Gastroesophageal sphincter (tissue), 4 donors: Measurements from ENCODE around the gene ATF7IP. TPM values are rescaled to one million over a fixed set of nuclear protein-coding genes. Genes with fewer than 3 reads are reported as not detected.
A peak's percentile ranks its signal among the peaks of the same experiment; 100 is the strongest.

Experiments
- ATAC-seq: fragments of 150-250 bp; one replicate; pipeline ENCODE4 v1.9.1; 2016; ENCODE audit warnings: mild to moderate bottlenecking, moderate library complexity
- H3K27ac ChIP-seq, 4 donors: fragments of 200-600 bp; sonication (generic) in 3 of 4; 1 replicate in 3 of 4; 2 replicates in 1 of 4; pipeline ENCODE4 v1.5.1; 2016 to 2019
- H3K27me3 ChIP-seq: fragments of 200-600 bp; sonication (generic); one replicate; pipeline ENCODE4 v1.5.1; 2019
- H3K36me3 ChIP-seq, 2 donors: fragments of 200-600 bp; sonication (generic); one replicate each; pipeline ENCODE4 v1.5.1; 2019; ENCODE audit warnings: control low read depth in 1 of 2
- H3K4me1 ChIP-seq, 3 donors: fragments of 200-600 bp; sonication (generic); 1 replicate in 2 of 3; 2 replicates in 1 of 3; pipeline ENCODE4 v1.5.1; 2016 to 2019; ENCODE audit warnings: control low read depth in 2 of 3
- H3K4me3 ChIP-seq, 2 donors: fragments of 200-600 bp; sonication (generic); one replicate each; pipeline ENCODE4 v1.5.1; 2019; ENCODE audit warnings: mild to moderate bottlenecking in 1 of 2, moderate library complexity in 1 of 2
- H3K9me3 ChIP-seq, 3 donors: fragments of 200-600 bp; sonication (generic); one replicate each; pipeline ENCODE4 v1.5.1; 2017 to 2019; ENCODE audit warnings: control low read depth in 2 of 3
- EP300 ChIP-seq: sonication (generic); formaldehyde crosslinking; IDR thresholded peaks from one replicate; pipeline ENCODE4 v1.6.1; 2017; ENCODE audit warnings: antibody characterized with exemption, mild to moderate bottlenecking
- POLR2A ChIP-seq, 2 donors: fragments of 450-650 bp; IDR thresholded peaks; one replicate each; pipeline ENCODE4 v1.6.1; 2017; ENCODE audit warnings: antibody characterized with exemption in 2 of 2, mild to moderate bottlenecking in 2 of 2, moderate library complexity in 1 of 2
- POLR2AphosphoS5 ChIP-seq: sonication (generic); formaldehyde crosslinking; IDR thresholded peaks from one replicate; pipeline ENCODE4 v1.6.1; 2017; ENCODE audit warnings: antibody characterized with exemption
- WGBS, 2 donors: methylation state at CpG; one replicate each; pipeline ENCODE4 v1.1.5; 2018; ENCODE audit warnings: low coverage in 1 of 2; 5-methylcytosine and 5-hydroxymethylcytosine counted together
- total RNA-seq, 4 donors: library from RNA; depleted of rRNA; stranded (reverse); fragments of >200 nt; gene quantifications; one replicate each; pipeline ENCODE4 v1.1.0, GENCODE V29; 2016
- TF ChIP-seq, protein P1 (sequence below), 4 experiments: fragments of 200-600 bp in 2 of 4; fragments of 450-650 bp in 2 of 4; sonication (generic) in 1 of 4; IDR thresholded peaks; one replicate each; pipeline ENCODE4 v1.5.1; 2017 to 2019; ENCODE audit warnings: antibody characterized with exemption in 4 of 4, mild to moderate bottlenecking in 2 of 4, moderate library complexity in 2 of 4

Gene ATF7IP
- total RNA-seq, 4 donors from 2014 or later = 32.0 to 71.8 (median 32.7) TPM

DNA sequence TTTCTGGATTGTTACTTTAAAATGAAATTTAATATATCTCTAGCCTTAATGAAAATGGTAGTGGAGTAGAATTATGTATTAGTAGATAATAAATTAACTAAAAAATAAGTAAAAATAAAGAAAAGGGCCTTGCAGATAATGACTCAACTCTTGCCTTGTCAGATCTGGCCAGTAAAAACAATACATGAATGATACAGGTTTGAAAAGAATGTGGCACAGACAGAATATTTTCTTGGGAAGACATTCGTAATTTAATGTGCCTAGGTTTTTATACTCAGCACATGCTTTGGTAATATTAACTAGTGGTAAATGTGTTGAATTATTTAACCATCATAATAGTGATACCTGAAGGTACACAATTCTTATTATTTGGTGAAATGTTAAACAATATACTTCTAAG lies 28.3 kb downstream of the ATF7IP start:
- Histone ChIP-seq H3K4me3 (no peak overlapping the region), H3K27ac (peak overlapping the region; percentile 55 to 71 (median 60)), H3K36me3 (no peaks in the 10 kb centered on the region), H3K9me3 (peaks cover 0 to 2% (median 0%) of the 10 kb centered on the region in 3 donors), H3K27me3 (no peaks in the 10 kb centered on the region), H3K4me1 (peaks cover 0 to 63% (median 13%) of the 10 kb centered on the region in 3 donors)
- TF ChIP-seq POLR2A (IDR thresholded peaks at IDR 0.05) = no peak
- TF ChIP-seq, protein P1, sequence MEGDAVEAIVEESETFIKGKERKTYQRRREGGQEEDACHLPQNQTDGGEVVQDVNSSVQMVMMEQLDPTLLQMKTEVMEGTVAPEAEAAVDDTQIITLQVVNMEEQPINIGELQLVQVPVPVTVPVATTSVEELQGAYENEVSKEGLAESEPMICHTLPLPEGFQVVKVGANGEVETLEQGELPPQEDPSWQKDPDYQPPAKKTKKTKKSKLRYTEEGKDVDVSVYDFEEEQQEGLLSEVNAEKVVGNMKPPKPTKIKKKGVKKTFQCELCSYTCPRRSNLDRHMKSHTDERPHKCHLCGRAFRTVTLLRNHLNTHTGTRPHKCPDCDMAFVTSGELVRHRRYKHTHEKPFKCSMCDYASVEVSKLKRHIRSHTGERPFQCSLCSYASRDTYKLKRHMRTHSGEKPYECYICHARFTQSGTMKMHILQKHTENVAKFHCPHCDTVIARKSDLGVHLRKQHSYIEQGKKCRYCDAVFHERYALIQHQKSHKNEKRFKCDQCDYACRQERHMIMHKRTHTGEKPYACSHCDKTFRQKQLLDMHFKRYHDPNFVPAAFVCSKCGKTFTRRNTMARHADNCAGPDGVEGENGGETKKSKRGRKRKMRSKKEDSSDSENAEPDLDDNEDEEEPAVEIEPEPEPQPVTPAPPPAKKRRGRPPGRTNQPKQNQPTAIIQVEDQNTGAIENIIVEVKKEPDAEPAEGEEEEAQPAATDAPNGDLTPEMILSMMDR (IDR thresholded peaks at IDR 0.05) = no peak
- TF ChIP-seq EP300 = no peak
- TF ChIP-seq POLR2AphosphoS5 = no peak
- WGBS, 2 donors = 5 to 23% methylated on average over 1 of the region's 1 CpG
- ATAC-seq = no peak

DNA sequence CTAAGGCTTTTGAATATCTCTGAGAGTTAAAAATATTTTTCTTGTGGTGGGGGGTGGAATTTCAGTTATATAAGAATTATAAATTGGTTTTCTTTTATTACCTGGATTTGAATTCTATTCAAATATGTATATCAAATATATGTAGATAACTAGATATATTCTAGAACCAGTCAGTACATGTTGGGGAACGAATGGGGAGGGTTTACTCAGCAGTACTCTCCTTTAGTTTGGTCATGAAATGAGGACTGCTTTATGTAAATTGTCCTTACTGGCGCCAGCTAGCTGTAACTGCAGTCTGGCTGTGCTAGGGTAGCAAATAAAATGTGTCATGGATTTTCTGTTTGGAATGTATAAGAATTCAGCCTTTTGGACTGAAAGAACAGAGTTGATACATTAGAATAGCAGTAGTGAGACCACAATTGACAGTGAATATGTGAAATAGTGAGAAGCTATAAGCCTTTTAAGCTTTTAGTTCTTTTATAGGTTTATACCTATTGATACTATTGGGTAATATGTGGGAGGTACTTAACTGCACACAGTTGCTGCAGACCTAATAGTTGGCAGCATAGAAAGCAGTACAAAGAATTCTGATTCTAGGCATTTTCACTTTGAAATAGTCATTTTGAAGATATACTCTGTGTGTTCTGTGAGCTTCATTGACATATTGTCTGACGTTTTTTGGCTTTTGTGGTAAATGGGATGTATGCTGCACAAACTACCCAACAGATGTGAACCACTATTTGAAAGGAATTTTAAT lies 29.0 kb downstream of the ATF7IP start:
- Histone ChIP-seq H3K4me3 (peak overlapping the region in 1 of 2 donors; percentile 36), H3K27me3 (no peaks in the 10 kb centered on the region), H3K4me1 (peaks cover 0 to 63% (median 13%) of the 10 kb centered on the region in 3 donors), H3K9me3 (peaks cover 0 to 9% (median 0%) of the 10 kb centered on the region in 3 donors), H3K27ac (peak overlapping the region; percentile 55 to 71 (median 60)), H3K36me3 (no peaks in the 10 kb centered on the region)
- 2 to 3% methylated on average over 3 of the region's 3 CpGs for WGBS, 2 donors
- TF ChIP-seq POLR2A (IDR thresholded peaks at IDR 0.05) (no peak), POLR2AphosphoS5 (peak; percentile 42), EP300 (no peak)
- TF ChIP-seq, protein P1 (IDR thresholded peaks at IDR 0.05) = peak in 2 of 4 experiments; percentile 32 to 42
- peak; percentile 79 for ATAC-seq

GRCh38 chr12:14395074-14395778 lies 29.7 kb downstream of the ATF7IP start:
- Histone ChIP-seq H3K36me3 (no peaks in the 10 kb centered on the region), H3K27ac (peak overlapping the region; percentile 55 to 71 (median 60)), H3K9me3 (peaks cover 0 to 14% (median 0%) of the 10 kb centered on the region in 3 donors), H3K27me3 (no peaks in the 10 kb centered on the region), H3K4me3 (peak overlapping the region in 1 of 2 donors; percentile 36), H3K4me1 (peaks cover 0 to 58% (median 13%) of the 10 kb centered on the region in 3 donors)
- no peak for ATAC-seq
- 14 to 24% methylated on average over 3 of the region's 3 CpGs for WGBS, 2 donors
- no peak for TF ChIP-seq POLR2A (IDR thresholded peaks at IDR 0.05)
- TF ChIP-seq EP300 = no peak
- TF ChIP-seq, protein P1 (IDR thresholded peaks at IDR 0.05) = no peak
- TF ChIP-seq POLR2AphosphoS5 = no peak

DNA sequence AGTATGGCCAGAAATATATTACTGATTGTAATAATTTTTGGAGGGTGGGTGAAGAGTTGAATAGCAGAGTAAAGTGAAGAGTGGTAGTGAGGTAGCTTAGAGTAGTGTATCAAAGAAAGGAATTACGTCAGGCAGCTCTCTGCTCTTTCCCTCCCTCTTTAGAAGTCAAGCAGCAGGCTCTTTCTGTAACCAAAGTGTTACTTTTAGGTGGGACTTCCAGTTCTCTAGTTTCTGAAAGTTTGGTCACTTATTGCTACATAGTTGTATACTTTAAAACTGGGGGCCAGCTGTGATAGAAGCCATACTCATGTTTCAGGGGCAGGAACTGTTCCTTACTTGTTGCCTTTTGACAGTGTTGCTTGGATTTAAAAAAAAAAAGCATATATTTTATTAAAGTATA lies 30.6 kb downstream of the ATF7IP start:
- no peak overlapping the region for H3K4me3 ChIP-seq
- peaks cover 0 to 50% (median 13%) of the 10 kb centered on the region in 3 donors for H3K4me1 ChIP-seq
- 30 to 40% methylated on average over 1 of the region's 1 CpG for WGBS, 2 donors
- TF ChIP-seq POLR2AphosphoS5 = no peak
- TF ChIP-seq EP300 = no peak
- ATAC-seq = peak; percentile 39
- H3K9me3 ChIP-seq = peaks cover 0 to 21% (median 0%) of the 10 kb centered on the region in 3 donors
- H3K27me3 ChIP-seq = no peaks in the 10 kb centered on the region
- peak overlapping the region in 2 of 4 donors; percentile 32 to 56 for H3K27ac ChIP-seq
- no peaks in the 10 kb centered on the region for H3K36me3 ChIP-seq

DNA sequence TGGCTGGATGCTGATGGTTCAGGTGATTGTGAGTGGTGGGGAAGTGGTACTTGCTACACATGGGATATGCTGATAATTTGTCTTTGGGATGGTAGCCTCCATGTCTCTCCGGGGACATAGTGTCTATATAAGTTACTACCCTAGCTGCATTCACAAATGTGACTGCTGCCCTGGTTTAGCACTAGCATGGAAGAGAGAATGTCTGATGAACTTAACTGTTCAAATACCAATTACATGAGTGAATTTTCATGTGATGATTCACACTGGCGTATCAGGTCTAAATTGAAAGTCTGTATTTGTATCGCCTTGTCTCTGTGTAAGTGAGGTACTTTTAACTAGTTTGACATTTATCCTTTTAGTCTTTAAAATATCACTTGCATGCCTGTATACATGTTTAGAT lies 34.4 kb downstream of the ATF7IP start:
- peaks cover 0 to 24% (median 0%) of the 10 kb centered on the region in 3 donors for H3K9me3 ChIP-seq
- peaks cover 0 to 44% (median 19%) of the 10 kb centered on the region in 3 donors for H3K4me1 ChIP-seq
- no peak overlapping the region for H3K4me3 ChIP-seq
- 85 to 94% methylated on average over 3 of the region's 3 CpGs for WGBS, 2 donors
- H3K36me3 ChIP-seq = no peaks in the 10 kb centered on the region
- no peak overlapping the region for H3K27ac ChIP-seq
- TF ChIP-seq EP300 (no peak), POLR2AphosphoS5 (no peak), POLR2A (IDR thresholded peaks at IDR 0.05) (no peak)
- TF ChIP-seq, protein P1 (IDR thresholded peaks at IDR 0.05) = no peak
- ATAC-seq = no peak
- H3K27me3 ChIP-seq = no peaks in the 10 kb centered on the region
